Measurements from ENCODE around the gene SEPTIN10. TPM values are rescaled to one million over a fixed set of nuclear protein-coding genes. Genes with fewer than 3 reads are reported as not detected.
A peak's percentile ranks its signal among the peaks of the same experiment; 100 is the strongest.

SEPTIN10 gene
- total RNA-seq, 1 donor from 2014 or later = 36.3 TPM

DNA sequence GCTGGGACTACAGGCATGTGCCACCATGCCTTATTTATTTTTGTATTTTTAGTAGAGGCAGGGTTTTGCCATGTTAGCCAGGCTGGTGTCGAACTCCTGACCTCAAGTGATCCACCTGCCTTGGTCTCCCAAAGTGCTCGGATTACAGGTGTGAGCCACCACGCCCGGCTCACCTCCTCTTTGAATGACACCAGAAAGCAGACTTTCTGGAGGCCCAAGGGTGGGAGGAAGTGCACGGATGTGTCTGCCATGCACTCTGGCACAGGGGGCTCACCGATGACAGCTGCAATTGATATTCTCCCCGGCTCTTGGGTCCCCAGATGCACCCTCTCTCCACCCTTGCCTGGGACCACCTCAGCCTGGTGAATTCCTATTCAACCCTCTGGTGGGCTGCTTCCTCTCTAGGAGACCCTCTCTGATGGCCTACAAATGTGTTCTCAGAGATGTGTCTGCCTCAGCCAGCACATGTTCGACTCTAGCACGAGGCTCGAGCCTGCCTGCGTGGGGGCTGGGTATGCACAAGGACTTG lies 87.3 kb downstream of the SEPTIN10 start:
- DNase-seq (ENCODE audit: low spot score) (no peak), ATAC-seq (no peak)

DNA sequence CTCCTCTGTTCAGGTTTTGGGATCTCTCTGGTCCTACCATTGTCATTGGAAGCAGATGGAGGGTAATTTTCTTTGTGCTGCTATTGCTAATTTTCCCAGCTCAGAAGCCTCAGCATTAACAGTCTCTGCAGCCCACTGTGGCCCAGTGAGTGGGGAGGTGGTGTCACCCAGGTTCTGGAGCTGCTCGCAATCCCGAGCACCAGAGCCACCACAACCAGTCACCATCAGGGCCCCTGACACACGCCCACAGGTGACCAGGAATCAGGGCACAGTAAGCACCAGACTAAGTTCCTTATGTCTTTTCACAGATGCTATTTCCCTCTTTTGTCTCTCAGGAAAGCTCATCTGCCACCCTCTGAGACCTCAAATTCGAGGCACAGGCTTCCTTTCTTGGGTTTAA lies 87.9 kb downstream of the SEPTIN10 start:
- no peak for DNase-seq (ENCODE audit: low spot score)
- no peak for ATAC-seq

DNA sequence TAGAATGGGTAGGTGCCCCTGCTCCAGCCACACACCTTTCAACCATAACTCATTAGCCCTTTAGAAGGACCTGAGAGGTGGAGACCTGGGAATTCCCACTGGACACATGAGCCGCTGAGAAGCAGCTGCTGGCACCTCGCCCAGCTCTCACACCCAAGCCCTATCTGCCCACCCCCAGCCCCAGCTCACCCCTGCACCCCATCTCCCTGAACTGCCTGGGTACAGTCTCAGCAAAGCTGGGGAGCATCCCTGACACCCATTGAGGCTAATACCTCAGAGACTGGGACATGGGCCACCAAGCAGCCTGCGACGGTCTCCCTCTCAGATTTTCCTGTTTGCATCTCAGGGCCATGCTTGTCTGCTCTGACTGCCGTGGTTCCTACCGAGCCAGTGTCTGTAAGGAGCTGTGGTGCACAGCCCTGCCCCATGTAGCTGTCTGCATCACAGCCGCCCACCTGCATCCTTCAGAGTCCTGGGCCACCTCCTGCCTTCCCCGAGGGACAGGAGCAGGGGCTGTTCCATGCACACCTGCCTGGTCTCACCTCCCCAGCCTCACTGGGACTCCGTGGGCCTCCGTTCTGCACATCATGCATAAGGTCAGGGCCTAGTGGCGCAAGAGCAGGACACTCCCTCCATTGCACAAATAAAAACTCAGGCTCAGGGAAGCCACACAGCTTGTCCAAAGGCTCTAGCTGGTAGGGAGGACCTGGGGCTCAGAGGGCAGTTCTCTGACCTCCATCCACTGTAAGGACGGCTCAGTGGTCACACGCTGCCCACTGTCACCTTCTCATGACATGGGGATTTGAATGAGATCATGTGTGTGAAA lies 90.0 kb downstream of the SEPTIN10 start:
- ATAC-seq = peak; percentile 70
- DNase-seq (ENCODE audit: low spot score) = no peak

DNA sequence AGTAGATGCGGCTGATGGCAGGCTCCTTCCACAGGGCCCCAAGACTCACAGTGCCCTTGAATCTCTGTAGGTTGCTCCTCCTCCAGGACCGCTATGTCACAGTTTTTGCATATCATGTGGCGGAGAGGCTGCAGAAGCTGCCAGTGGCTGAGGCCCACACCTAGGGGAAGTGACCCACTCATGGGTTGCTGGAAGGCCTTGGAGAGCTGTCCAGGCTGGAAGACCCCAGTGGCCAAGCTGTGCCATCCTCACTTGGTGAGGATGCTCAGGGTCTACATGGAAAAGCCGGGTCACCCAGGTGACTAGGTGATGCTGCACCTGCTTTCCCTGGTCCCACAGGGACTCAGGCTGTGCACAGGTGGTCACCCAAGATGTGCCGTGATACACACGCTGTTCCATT lies 90.6 kb downstream of the SEPTIN10 start:
- no peak for DNase-seq (ENCODE audit: low spot score)
- no peak for ATAC-seq

GRCh38 chr2:109522063-109522374 lies 91.7 kb downstream of the SEPTIN10 start:
- ATAC-seq (peak; percentile 57), DNase-seq (ENCODE audit: low spot score) (no peak)

DNA sequence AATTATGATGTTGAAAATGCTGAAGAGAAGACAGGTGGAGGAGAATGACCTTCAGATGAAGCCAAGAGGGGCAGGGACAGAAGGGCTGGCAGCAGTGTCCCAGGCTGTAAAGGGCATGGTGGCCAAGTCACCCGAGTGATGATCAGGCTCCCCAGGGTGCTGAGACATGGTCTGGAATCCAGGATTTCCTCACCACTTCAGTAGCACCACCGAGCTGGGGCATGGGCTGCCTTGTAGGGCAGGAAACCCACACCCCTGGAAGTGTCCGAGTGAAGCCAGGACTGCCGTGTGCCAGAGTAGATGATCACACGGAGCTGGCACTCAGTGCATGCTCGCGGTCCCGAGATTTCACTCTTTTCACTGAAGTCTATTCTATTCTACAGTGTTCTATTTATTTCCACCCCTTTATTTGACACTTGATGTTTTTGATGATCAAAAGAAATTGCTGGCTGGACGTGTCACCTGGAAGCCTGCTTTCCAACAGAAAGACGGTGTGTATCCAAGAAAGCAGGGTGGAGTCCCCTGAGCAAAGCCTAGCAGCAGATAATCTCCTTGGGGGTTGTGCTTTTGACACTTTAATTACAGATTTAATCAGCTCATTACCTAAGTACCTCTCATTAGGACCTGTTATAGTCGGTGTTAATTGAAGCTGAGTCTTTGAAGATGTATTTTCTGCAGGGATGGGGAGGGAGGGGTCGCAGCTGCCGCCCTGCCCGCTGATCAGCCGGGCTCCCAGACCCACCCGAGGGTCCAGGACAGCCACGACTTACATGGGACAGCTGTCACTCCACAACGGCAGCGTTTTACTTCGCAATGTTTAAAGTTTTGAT lies 92.3 kb downstream of the SEPTIN10 start:
- peak; percentile 26 for ATAC-seq
- no peak for DNase-seq (ENCODE audit: low spot score)

DNA sequence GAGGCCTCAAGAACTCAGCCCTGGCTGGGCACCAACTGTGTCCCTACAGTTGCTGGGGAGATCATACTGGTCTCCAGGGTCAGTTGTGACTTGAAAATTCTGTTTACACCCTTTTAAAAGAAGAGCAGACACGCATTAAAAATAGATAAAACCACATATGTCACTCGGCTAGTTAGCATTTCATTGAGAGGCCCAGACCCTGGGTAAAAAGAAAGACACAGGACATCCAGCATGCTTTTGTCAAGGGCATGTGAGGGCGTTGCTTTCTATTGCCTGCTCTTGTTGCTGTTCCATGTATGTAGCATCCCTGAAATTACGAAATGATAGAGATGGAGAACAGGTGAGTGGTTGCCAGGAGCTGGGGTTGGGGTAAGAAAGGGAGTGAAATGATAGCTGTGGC lies 94.3 kb downstream of the SEPTIN10 start:
- ATAC-seq (no peak), DNase-seq (ENCODE audit: low spot score) (no peak)

DNA sequence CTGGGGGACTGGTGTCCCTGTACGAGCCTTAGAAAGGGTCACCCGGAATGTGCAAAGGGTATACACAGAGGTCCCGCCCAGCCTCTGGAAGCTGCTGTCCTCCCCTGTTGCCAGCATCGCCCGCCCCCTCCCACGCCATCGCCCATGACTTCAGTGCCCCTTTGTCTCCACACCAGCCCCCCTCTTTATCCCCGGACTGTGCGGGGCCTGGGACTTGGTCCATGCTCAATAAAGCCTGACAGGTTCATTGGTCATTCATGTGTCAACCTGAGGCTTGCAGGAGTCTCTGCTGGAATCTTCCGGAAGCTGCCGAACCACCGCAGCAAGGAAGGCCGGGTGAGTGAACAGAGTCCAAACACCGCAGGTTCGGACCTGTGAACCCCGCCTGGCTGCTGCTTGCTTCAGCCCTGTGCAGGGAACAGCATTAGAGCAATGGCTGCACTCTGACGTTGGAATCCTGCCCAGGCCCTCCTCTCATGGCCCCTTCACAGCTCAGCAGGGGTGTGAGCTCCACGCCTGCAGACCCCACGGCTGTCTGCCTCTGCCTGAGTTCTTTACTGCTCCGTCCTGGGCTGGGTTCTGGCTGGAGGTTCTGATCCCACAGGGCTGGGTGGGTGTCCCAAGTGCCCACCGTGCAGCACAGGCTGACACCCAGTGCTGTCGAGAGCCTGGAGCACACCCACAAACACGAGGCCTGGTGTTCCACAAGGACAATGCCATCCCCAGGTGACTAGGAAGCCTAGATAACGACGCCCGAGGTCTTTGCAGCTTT lies 96.5 kb downstream of the SEPTIN10 start:
- ATAC-seq (no peak), DNase-seq (ENCODE audit: low spot score) (no peak)

GRCh38 chr2:109516445-109517117 lies 97.2 kb downstream of the SEPTIN10 start:
- ATAC-seq = peak; percentile 91

GRCh38 chr2:109514857-109515256 lies 98.9 kb downstream of the SEPTIN10 start:
- ATAC-seq (peak; percentile 35), DNase-seq (ENCODE audit: low spot score) (no peak)

More at GRCh38 chr2:109516445-109517117, 97.2 kb downstream of the SEPTIN10 start:
- peak; percentile 74 for DNase-seq (ENCODE audit: low spot score)

GRCh38 chr2:109513749-109514588 lies 99.8 kb downstream of the SEPTIN10 start:
- ATAC-seq (no peak), DNase-seq (ENCODE audit: low spot score) (no peak)

- no peak for ATAC-seq
- no peak for DNase-seq (ENCODE audit: low spot score)
Observed at GRCh38 chr2:109513230-109513629, 100.5 kb downstream of the SEPTIN10 start.

DNA sequence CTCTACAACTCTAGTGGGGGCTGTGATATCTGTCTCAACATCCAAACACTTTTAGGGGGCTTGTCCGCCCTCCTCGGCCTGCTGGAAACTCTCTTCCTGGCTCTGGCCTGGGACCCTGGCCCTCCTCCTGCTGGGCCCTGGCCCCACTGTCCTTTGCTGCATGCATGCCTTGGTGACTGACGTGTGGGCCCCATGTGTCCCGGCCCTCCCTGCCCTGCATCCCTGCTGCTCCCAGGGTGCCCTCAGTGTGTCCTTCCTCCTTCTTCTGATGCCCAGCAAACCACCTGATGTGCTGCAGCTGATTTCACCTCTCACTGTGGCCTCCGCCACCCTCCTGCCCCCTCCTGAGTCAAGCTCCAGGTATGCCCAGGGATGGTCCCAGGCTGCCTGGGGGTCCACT lies 101.7 kb downstream of the SEPTIN10 start:
- DNase-seq (ENCODE audit: low spot score) = no peak
- no peak for ATAC-seq

DNA sequence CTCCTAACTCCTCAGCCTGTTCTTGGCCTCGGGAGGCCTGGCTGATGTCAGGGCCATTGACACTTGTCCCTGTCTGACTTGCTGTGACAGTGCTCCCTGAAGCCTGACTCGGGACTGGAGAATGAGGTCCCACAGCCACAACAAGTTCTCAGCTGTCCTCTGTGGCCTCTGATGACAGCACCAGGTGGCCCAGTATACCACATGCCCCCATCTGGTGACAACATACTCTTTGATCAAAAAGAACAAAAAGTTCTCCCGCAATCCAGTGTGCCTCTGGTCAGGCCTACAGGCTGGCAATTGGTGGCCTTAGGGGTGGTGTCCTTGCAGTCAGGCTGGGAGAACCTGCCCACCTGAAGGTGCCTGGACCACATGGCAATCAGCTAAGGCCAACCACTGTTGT lies 102.6 kb downstream of the SEPTIN10 start:
- ATAC-seq = peak; percentile 63
- DNase-seq (ENCODE audit: low spot score) = peak; percentile 58

- peak; percentile 84 for DNase-seq (ENCODE audit: low spot score)
- ATAC-seq = peak; percentile 87
Observed at GRCh38 chr2:109510136-109511028, 103.4 kb downstream of the SEPTIN10 start.

DNA sequence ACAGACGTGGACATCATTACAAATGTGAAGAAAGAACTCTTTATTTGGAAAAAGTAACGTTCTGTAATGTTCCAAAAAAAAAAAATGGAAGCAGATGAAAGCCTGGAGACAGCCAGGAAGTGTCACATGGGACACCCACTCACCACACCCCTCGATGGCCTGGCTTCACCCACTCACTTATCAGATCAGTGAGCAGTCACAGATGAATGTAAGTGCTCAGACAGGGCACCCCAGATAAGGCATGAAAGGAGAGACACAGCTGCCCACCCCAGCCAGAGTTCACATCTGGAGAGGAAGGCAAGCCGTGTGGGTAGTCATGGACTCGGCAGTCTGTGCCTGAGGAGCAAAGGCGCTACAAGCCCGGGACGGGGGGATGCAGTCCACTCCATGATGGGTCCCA lies 105.2 kb downstream of the SEPTIN10 start:
- no peak for ATAC-seq

DNA sequence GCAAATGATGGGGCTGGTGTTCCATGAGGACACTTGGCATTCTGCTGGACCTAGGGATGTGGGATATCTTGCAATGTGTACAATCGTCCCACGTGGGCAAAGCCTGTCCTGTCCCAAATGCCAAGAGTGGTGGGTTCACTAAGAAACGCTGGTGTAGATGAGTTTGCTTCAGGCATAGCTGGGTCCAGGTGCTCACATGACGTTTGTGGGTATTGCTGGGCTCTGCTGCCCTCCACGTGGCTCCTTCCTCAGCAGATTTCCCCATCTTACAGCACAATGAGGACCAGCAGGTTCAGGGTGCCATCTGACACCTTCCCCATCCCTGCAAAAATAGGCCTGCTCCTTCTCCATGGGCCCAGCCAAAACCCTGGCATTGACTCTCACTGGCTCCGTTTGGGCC lies 105.9 kb downstream of the SEPTIN10 start:
- no peak for DNase-seq (ENCODE audit: low spot score)
- no peak for ATAC-seq

More for the DNA sequence above, 105.2 kb downstream of the SEPTIN10 start:
- DNase-seq (ENCODE audit: low spot score) = no peak

DNA sequence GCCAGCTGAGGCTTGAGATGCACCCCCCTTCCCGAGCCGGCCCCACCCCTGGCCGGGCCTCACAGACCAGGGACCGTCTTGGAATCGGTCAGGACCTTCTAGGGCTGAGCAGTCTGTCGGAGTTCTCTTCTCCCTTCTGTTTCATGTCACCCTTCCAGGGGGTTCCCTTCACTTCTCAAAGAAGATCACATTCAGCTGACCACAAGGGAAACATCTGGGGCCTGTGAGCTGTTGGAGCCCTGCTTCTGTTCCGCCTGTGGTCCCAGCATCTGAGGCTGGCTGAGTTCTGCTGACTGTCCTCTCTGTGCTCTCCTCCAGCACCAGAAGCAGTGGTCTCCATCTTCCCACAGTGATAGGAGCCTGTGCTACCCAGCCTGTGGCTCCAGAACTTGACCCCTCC lies 106.5 kb downstream of the SEPTIN10 start:
- ATAC-seq (no peak), DNase-seq (ENCODE audit: low spot score) (no peak)

DNA sequence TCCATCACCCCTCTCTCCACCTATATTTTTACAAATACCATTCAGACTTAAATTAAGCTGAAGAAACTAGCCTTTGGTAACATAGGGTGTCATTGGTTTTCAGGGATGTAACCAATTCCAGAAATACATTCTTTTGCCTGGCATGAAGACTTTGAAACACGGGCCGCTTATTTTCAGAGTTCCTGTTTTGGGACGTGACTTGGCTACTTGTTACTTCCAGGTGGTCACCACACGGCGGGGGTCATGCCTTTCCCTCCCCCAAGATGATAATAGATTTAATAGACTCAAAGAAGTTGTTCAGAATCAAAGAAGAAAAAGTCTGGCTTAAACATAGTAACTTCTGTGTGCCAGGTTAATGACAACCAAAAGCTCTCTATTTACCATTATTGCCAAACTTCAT lies 110.6 kb downstream of the SEPTIN10 start:
- no peak for ATAC-seq
- no peak for DNase-seq (ENCODE audit: low spot score)
